Effector memory CD4-positive, alpha-beta T cell (primary cell): ENCODE measurements around the gene LRMDA.

Experiments used
- DNase-seq, 3 donors: peaks; one replicate each; pipeline ENCODE4 v3.0.0-alpha.2; 2020
- H3K27ac ChIP-seq: 2 replicates; pipeline ENCODE4 v1.7.0; 2013; ENCODE audit warnings: mild to moderate bottlenecking, low read length, moderate library complexity; ENCODE audit not compliant: insufficient read depth, poor library complexity, severe bottlenecking
- H3K27me3 ChIP-seq: replicated peaks from 2 replicates; pipeline ENCODE4 v1.7.0; 2013; ENCODE audit warnings: mild to moderate bottlenecking, low read length; ENCODE audit not compliant: insufficient read depth, control insufficient read depth, poor library complexity, severe bottlenecking
- H3K36me3 ChIP-seq: 2 replicates; pipeline ENCODE4 v1.7.0; 2013; ENCODE audit warnings: mild to moderate bottlenecking, low read length, moderate library complexity; ENCODE audit not compliant: control insufficient read depth, insufficient read depth
- H3K4me1 ChIP-seq: 2 replicates; pipeline ENCODE4 v1.7.0; 2013; ENCODE audit warnings: low read length, mild to moderate bottlenecking; ENCODE audit not compliant: control insufficient read depth, insufficient read depth, poor library complexity, severe bottlenecking
- H3K4me3 ChIP-seq: 2 replicates; pipeline ENCODE4 v1.7.0; 2013; ENCODE audit warnings: low read length, low read depth, mild to moderate bottlenecking; ENCODE audit not compliant: insufficient read depth, poor library complexity, severe bottlenecking
- H3K9me3 ChIP-seq: 2 replicates; pipeline ENCODE4 v1.7.0; 2013; ENCODE audit warnings: mild to moderate bottlenecking, low read length, moderate library complexity; ENCODE audit not compliant: control insufficient read depth

Gene LRMDA

GRCh38 chr10:75938380-75939122 is 507.1 kb downstream of the LRMDA start:
- Histone ChIP-seq H3K36me3 (no peaks in the 10 kb centered on the region), H3K27ac (no peak overlapping the region), H3K4me1 (no peaks in the 10 kb centered on the region), H3K4me3 (no peak overlapping the region), H3K27me3 (no peaks in the 10 kb centered on the region), H3K9me3 (no peaks in the 10 kb centered on the region)
- no peak for DNase-seq

GRCh38 chr10:75939541-75939940 is 508.1 kb downstream of the LRMDA start:
- Histone ChIP-seq H3K27me3 (no peaks in the 10 kb centered on the region), H3K4me3 (no peak overlapping the region), H3K36me3 (no peaks in the 10 kb centered on the region), H3K9me3 (no peaks in the 10 kb centered on the region), H3K27ac (no peak overlapping the region), H3K4me1 (no peaks in the 10 kb centered on the region)
- no peak for DNase-seq

GRCh38 chr10:75940742-75941141 is 509.3 kb downstream of the LRMDA start:
- no peaks in the 10 kb centered on the region for H3K36me3 ChIP-seq
- H3K4me1 ChIP-seq = no peaks in the 10 kb centered on the region
- DNase-seq = no peak
- no peak overlapping the region for H3K27ac ChIP-seq
- H3K4me3 ChIP-seq = no peak overlapping the region
- H3K9me3 ChIP-seq = no peaks in the 10 kb centered on the region
- H3K27me3 ChIP-seq = no peaks in the 10 kb centered on the region

GRCh38 chr10:75941223-75941801 is 509.9 kb downstream of the LRMDA start:
- Histone ChIP-seq H3K27ac (no peak overlapping the region), H3K4me1 (no peaks in the 10 kb centered on the region), H3K9me3 (no peaks in the 10 kb centered on the region), H3K4me3 (no peak overlapping the region), H3K27me3 (no peaks in the 10 kb centered on the region), H3K36me3 (no peaks in the 10 kb centered on the region)
- DNase-seq = no peak

- Histone ChIP-seq H3K9me3 (no peaks in the 10 kb centered on the region), H3K4me3 (no peak overlapping the region), H3K36me3 (no peaks in the 10 kb centered on the region), H3K27ac (no peak overlapping the region), H3K4me1 (no peaks in the 10 kb centered on the region), H3K27me3 (no peaks in the 10 kb centered on the region)
- no peak for DNase-seq
Measured at GRCh38 chr10:75944061-75944460, 512.6 kb downstream of the LRMDA start.

- Histone ChIP-seq H3K4me3 (no peak overlapping the region), H3K9me3 (no peaks in the 10 kb centered on the region), H3K36me3 (no peaks in the 10 kb centered on the region)
Measured at GRCh38 chr10:75948583-75948982, 517.2 kb downstream of the LRMDA start.

GRCh38 chr10:75950307-75950706 is 518.9 kb downstream of the LRMDA start:
- Histone ChIP-seq H3K36me3 (no peaks in the 10 kb centered on the region), H3K27me3 (no peaks in the 10 kb centered on the region), H3K4me3 (no peak overlapping the region), H3K27ac (no peak overlapping the region), H3K9me3 (no peaks in the 10 kb centered on the region), H3K4me1 (no peaks in the 10 kb centered on the region)
- no peak for DNase-seq

More at GRCh38 chr10:75948583-75948982, 517.2 kb downstream of the LRMDA start:
- DNase-seq = no peak
- Histone ChIP-seq H3K27ac (no peak overlapping the region), H3K4me1 (no peaks in the 10 kb centered on the region), H3K27me3 (no peaks in the 10 kb centered on the region)

- no peaks in the 10 kb centered on the region for H3K36me3 ChIP-seq
- no peaks in the 10 kb centered on the region for H3K9me3 ChIP-seq
- no peak overlapping the region for H3K27ac ChIP-seq
- no peaks in the 10 kb centered on the region for H3K27me3 ChIP-seq
- no peak for DNase-seq
- H3K4me3 ChIP-seq = no peak overlapping the region
- no peaks in the 10 kb centered on the region for H3K4me1 ChIP-seq
Measured at GRCh38 chr10:75950997-75951589, 519.7 kb downstream of the LRMDA start.

- no peak overlapping the region for H3K27ac ChIP-seq
- no peaks in the 10 kb centered on the region for H3K27me3 ChIP-seq
- H3K36me3 ChIP-seq = no peaks in the 10 kb centered on the region
Measured at GRCh38 chr10:75951627-75952026, 520.2 kb downstream of the LRMDA start.

GRCh38 chr10:75952093-75952492 is 520.7 kb downstream of the LRMDA start:
- Histone ChIP-seq H3K4me3 (no peak overlapping the region), H3K9me3 (no peaks in the 10 kb centered on the region), H3K27me3 (no peaks in the 10 kb centered on the region), H3K4me1 (no peaks in the 10 kb centered on the region), H3K36me3 (no peaks in the 10 kb centered on the region), H3K27ac (no peak overlapping the region)
- DNase-seq = no peak

More at GRCh38 chr10:75951627-75952026, 520.2 kb downstream of the LRMDA start:
- no peak for DNase-seq
- Histone ChIP-seq H3K9me3 (no peaks in the 10 kb centered on the region), H3K4me1 (no peaks in the 10 kb centered on the region), H3K4me3 (no peak overlapping the region)
